ENCODE results near the gene GRAMD4.

Gene GRAMD4

DNA sequence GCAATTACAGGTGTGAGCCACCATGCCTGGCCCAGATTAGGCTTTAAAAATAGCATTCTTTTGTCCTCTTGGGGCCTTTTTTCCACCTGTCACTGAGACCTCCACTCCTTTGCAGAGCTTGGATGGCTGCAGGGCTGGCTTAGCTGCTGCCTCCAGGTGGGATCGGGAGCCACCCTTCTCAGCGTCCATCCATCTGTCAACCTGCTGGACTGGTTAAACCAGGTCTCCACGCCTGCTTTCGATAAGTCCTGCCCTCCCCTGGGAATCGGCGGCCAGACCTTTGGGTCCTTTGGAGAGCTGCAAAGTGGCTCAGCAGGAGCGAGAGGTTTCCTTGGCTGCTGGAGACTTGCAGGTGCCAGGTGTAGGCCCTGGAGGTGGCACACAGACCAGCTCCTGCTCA, 23.4 kb upstream of the GRAMD4 start:
- no peak for DNase-seq (ENCODE audit: low read depth in 2 of 2)

DNA sequence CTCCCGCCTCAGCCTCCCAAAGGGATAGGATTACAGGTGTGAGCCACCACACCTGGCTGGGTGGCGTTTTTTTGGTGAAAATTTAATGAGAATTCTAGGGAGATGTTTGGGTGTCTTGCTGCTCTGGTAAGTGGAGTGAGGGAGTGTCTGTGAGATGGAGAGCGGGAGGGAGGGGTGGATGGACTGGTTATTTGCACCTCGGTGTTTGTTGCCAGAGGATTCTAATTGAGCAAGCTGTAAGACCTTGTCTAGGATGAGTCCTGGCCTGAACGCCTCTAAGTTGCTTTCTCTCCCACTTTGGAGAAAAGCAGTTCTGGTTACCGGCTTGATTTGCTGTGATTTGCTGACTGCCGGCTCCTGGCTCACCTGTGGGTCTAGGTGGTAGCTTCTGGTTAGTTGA, 22.0 kb upstream of the GRAMD4 start:
- no peak for DNase-seq (ENCODE audit: low read depth in 2 of 2)

DNA sequence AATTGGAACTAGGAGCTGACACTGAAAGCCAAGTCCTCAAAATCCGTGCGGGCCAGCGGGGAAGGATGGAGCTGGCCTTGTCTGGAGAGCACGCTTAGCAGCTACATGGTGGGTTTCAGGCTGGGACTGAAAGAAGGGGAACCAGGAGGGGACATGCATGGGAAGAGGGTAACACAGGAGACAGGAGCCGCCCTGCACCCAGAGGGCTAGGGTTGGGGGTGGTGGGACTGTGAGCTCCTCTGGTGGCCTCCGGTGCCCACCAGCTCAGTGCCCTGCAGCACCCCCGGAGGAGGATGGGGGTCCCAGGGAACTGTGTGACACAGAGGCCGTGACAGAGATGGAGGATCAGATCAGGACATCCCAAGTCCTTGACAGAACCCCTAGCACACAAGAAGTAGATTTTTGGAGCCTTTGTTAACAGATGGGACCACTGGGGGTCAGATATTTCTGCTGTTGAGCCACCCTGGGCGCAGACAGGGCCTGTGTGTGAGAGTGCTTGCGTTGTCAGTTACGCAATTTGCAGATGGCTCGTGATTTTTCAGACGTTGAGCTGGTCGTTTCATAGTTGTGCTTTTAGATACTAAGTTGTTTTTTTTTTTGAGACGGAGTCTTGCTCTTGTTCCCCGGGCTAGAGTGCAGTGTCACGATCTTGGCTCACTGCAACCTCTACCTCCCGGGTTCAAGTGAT, 21.3 kb upstream of the GRAMD4 start:
- DNase-seq (ENCODE audit: low read depth in 2 of 2), result no peak

- DNase-seq (ENCODE audit: low read depth in 2 of 2), result no peak
Observed at GRCh38 chr22:46600273-46600796, 19.9 kb upstream of the GRAMD4 start.

GRCh38 chr22:46602025-46602424, 18.2 kb upstream of the GRAMD4 start:
- DNase-seq (ENCODE audit: low read depth in 2 of 2), result no peak

DNA sequence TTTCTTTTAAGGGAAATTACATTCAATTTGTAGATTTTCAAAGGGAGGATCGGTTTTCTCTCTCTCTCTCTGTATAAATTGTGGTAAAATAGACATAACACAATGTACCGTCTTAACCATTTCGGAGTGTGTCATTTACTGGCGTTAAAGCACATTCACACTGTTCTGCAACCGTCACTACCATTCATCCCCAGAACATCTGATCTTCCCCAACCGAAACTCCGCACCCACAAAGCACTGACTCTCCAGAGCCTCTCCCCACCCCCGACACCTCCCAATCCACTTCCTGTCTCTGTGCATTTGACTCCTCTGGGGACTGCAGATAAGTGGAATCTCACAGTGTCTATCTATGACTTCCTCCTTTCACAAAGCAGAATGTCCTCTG, 15.9 kb upstream of the GRAMD4 start:
- no peak for DNase-seq (ENCODE audit: low read depth in 2 of 2)

DNA sequence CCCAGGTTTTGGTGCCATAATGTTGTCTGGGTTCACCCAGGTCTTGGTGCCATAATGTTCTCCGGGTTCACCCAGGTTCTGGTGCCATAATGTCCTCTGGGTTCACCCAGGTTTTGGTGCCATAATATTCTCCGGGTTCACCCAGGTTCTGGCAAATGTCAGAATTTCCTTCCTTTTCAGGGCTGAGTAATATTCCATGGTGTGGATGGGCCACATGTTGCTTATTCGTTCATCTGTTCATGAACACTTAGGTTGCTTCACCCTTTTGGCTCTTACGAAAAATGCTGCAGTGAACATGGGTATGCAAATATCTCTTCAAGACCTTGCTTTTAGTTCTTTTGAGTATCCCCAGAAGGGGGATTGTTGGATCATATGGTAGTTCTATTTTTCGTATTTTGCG, 15.1 kb upstream of the GRAMD4 start:
- no peak for DNase-seq (ENCODE audit: low read depth in 2 of 2)

- no peak for DNase-seq (ENCODE audit: low read depth in 2 of 2)
Observed at GRCh38 chr22:46606886-46607285, 13.3 kb upstream of the GRAMD4 start.

DNA sequence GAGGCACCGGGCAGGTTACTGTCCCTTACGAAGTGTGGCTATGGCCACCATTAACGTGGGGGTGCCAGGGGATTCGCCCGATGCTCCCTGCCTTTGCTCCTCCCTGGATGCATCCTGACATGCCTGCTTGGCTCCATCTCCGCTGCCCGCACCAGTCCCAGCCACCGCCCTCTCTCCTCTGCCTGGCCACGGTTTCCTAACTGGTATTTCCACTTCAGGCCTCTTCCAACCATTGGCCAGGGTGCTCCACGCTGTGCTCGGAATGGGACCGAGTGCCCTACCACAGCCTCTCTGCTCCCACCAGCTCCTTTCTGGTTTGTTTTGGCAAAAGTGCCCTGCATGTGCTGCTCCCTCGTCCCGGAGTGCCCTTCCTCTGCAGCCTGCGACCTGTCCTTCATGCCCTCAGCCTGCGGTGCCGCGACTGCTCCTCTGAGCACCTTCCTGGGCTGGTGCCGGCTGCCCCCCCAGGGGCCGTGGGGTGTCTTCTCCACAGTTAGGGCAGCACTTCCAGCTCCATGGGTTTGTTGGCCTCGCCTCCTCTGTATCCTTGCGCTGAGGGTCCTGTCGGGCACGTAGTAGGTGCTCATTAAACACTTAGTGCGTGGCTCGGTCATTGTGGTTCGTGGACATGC, 12.6 kb upstream of the GRAMD4 start:
- no peak for DNase-seq (ENCODE audit: low read depth in 2 of 2)

DNA sequence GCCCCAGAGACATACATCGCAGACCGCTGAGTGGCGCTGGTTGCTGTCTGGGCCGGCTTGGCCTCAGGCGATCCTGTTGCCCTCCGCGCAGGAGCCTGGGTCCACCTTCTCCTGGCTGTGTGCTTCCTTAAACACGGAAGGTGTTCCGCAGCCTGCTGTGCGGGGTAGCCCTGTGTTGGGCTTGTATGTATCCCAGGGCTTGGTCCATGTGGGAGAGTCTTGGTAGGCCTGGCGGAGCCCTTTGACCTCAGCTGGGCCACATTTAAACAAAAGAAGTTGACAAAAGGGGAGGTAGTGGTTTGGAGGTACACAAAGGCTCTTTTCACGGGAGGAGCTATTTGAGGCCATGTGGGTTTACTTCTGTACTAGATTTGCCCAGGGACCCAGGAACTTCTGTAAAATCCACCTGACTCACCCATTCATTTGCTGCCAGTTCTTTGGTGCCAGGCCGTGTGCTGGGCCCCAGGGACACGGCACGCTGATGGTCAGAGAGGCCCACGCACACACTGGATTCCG, 11.0 kb upstream of the GRAMD4 start:
- no peak for DNase-seq (ENCODE audit: low read depth in 2 of 2)

DNA sequence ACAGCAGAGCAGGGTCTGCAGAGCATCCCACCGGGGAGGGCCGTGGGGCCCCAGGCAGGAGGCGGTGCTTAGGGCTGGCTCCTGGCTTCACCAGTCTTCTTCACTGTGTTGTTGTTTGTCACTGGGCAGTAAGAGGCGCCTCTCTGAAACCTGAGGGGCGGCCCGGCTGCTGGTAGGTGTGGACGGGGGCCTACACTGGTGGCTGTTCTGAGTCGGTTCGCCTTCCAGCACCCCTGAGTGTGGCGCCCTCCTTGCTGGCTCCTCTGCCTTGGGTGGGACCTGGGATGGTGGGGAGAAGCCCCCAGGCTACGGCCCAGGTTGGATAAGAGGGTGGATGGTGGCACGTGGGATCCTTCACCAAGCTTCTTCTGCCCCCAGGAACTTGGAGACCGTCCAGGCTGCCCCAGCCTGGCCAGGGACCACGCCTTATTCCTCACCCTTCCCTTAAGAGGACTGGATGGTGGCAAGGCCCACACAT, 10.4 kb upstream of the GRAMD4 start:
- DNase-seq (ENCODE audit: low read depth in 2 of 2), result no peak

DNA sequence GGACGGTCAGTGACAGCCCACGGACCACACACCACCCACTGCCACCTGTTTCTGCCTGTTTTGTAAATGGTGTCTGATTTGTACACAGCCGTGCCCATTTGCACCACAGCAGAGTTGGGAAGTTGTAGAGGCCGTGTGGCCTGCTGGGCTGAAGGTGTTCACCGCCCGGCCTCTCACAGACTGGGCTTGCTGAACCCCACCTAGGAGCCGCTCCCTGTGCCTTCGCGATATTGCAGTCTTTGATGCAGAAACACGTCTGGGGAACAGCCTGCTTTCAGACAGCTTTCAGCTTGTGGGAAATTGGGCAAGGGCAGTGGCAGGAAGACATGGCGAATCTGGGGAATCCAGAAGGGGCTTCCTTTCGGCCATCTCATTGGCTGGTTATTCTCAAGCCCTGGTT, 9.8 kb upstream of the GRAMD4 start:
- no peak for DNase-seq (ENCODE audit: low read depth in 2 of 2)

DNA sequence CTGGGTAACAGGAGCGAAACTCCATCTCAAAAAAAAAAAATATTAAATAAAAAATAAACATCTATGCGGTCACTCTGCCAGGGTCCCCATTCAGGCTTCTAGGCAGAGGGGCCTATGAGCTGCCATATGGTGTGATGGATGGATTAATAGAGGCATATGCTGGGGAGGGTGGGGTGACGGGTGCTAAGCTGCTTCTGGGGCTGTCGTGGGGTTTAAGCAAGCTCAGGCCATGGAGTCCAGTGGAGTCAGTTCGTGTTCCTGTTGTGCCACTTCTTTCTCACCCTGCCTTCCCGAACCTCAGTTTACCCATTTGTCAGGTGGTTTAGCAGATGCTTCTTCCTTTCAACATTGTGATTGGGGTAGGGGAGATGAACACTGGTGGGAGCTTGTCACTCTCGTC, 9.0 kb upstream of the GRAMD4 start:
- no peak for DNase-seq (ENCODE audit: low read depth in 2 of 2)

GRCh38 chr22:46612341-46612903, 7.8 kb upstream of the GRAMD4 start:
- DNase-seq (ENCODE audit: low read depth in 2 of 2), result no peak

DNA sequence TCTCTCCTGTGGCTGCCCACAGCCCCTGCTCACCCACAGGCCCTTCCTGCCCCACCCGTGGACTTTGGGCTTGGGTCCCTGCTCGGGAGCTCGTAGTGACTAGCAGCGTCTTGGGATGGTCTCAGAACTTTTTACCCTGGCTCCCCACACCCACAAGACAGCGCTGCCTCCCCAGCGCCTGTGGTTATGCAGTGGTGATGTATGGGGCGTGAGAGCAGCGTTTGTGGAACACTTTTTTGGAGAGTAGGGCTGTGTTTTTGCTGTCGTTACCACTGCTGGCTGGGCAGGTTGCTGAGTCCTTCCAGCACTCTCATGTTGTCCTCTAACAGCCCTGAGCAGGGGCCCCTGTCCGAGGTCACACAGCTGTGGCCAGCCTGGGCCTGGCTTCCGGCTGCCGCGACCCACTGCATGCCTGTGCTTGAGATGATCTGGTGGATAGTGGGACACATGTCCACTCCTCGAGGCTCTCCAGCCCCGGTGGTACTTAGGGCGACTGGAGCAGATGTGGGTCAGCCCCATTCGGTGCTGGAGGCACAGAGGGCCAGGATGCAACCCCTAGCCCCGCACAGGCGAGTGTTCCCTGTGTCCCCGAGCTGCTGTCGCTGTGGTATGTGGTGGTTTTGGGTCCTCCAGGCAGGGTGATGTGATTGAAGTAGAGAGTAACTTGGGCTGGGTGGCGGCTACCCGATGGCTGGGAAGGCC, 7.1 kb upstream of the GRAMD4 start:
- peak in 1 of 2 donors; percentile 23 for DNase-seq (ENCODE audit: low read depth in 2 of 2)

- DNase-seq (ENCODE audit: low read depth in 2 of 2), result peak in 1 of 2 donors; percentile 11
Observed at GRCh38 chr22:46613606-46614021, 6.6 kb upstream of the GRAMD4 start.

- DNase-seq (ENCODE audit: low read depth in 2 of 2), result peak; percentile 38 to 56
Observed at GRCh38 chr22:46614025-46614931, 5.9 kb upstream of the GRAMD4 start.

DNA sequence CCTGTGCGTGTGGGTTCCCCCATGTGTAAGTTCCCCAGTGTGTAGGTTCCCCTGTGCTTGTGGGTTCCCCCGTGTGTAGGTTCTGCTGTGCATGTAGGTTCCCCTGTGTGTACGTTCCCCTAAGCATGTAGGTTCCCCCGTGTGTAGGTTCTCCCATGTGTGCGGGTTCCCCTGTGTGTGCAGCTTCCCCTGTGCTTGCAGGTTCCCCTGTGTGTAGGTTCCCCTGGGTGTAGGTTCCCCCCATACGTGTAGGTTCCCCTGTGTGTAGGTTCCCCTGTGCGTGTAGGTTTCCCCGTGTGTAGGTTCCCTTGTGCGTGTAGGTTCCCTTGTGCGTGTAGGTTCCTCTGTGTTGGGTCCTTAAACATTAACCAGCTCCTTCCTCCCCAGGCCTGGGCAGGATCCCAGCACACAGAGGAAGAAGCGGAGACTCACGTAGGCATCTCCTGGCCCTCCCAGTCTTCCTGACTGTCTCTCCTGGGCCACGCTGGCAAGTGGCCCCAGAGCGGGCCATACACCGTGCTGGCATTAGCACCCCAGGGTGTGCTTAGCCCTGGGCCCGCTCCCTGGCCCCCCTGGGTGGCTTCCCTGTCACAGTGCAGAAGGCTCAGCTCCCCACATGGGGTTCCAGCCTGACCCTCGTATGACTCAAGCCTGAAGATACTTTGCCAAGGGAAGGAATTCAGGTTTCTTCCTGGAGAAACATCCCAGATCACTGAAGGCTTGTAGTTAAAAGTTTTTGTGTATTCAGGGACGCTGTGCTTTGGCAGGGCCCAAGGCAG, 2.8 kb upstream of the GRAMD4 start:
- DNase-seq (ENCODE audit: low read depth in 2 of 2), result no peak

- DNase-seq (ENCODE audit: low read depth in 2 of 2), result no peak
Observed at GRCh38 chr22:46617986-46618647, 2.1 kb upstream of the GRAMD4 start.

DNA sequence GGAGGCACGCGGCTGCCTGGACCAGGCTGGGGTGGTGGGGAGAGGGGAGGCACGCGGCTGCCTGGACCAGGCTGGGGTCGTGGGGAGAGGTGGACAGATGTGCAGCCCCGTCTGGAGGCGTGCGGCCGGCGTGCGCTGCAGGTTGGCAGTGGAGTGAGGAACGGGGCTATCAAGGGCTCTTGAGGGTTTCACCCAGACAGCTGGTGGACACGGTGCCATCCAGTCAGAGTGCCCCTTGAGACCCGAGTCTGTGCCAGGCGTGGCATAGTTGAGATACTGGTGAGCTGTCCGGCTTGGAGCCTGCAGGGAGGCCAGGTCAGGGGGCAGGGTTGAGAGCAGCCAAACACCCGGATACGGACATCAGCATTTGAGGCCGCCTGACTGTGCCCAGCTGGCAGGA, 1.5 kb upstream of the GRAMD4 start:
- DNase-seq (ENCODE audit: low read depth in 2 of 2), result no peak
